Liver (tissue), 9 donors: ENCODE measurements around the gene FAM210A. TPM values are rescaled to one million over a fixed set of nuclear protein-coding genes. Genes with fewer than 3 reads are reported as not detected.
A peak's percentile ranks its signal among the peaks of the same experiment; 100 is the strongest.

ENCODE experiments used
- DNase-seq: peaks from one replicate; pipeline ENCODE4 v3.0.0-alpha.2; 2017; ENCODE audit warnings: low spot score
- H3K27ac ChIP-seq, 2 donors: one replicate each; pipeline ENCODE4 v1.7.0; 2013; ENCODE audit warnings: inconsistent platforms in 2 of 2, low read length in 2 of 2, control low read depth in 1 of 2, low read depth in 1 of 2, mild to moderate bottlenecking in 1 of 2
- H3K27me3 ChIP-seq, 4 donors: one replicate each; pipeline versions ENCODE4 v1.6.1 to v1.7.0; 2013; ENCODE audit warnings: low read length in 3 of 4, inconsistent platforms in 1 of 4, mild to moderate bottlenecking in 1 of 4, moderate library complexity in 1 of 4; ENCODE audit not compliant: control insufficient read depth in 4 of 4, insufficient read depth in 4 of 4
- H3K36me3 ChIP-seq, 4 donors: one replicate each; pipeline versions ENCODE4 v1.6.1 to v1.7.0; 2013; ENCODE audit warnings: low read length in 3 of 4, mild to moderate bottlenecking in 3 of 4, low read depth in 1 of 4, moderate library complexity in 1 of 4; ENCODE audit not compliant: control insufficient read depth in 4 of 4, insufficient read depth in 3 of 4
- H3K4me1 ChIP-seq, 4 donors: one replicate each; pipeline versions ENCODE4 v1.6.1 to v1.7.0; 2013; ENCODE audit warnings: low read length in 3 of 4, mild to moderate bottlenecking in 3 of 4, moderate library complexity in 1 of 4; ENCODE audit not compliant: control insufficient read depth in 4 of 4, insufficient read depth in 4 of 4
- H3K4me3 ChIP-seq, 3 donors: one replicate each; pipeline versions ENCODE4 v1.6.1 to v1.7.0; 2013; ENCODE audit warnings: low read length in 3 of 3, control low read depth in 1 of 3, low read depth in 1 of 3, mild to moderate bottlenecking in 1 of 3
- H3K9ac ChIP-seq, 2 donors: one replicate each; pipeline ENCODE4 v1.7.0; 2013; ENCODE audit warnings: low read length in 2 of 2, mild to moderate bottlenecking in 2 of 2, moderate library complexity in 2 of 2, control low read depth in 1 of 2, low read depth in 1 of 2
- H3K9me3 ChIP-seq, 4 donors: one replicate each; pipeline versions ENCODE4 v1.6.1 to v1.7.0; 2013; ENCODE audit warnings: low read length in 3 of 4; ENCODE audit not compliant: control insufficient read depth in 4 of 4
- ATF3 ChIP-seq: IDR thresholded peaks from 2 replicates; pipeline ENCODE4 v1.6.1; 2016; ENCODE audit warnings: antibody characterized with exemption
- EGR1 ChIP-seq, 2 donors: IDR thresholded peaks; 2 replicates each; pipeline ENCODE4 v1.6.1; 2016 to 2018; ENCODE audit warnings: antibody characterized with exemption in 2 of 2, low read depth in 2 of 2
- FOXA1 ChIP-seq: IDR thresholded peaks from 2 replicates; pipeline ENCODE4 v1.6.1; 2016; ENCODE audit warnings: antibody characterized with exemption
- FOXA2 ChIP-seq: IDR thresholded peaks from 2 replicates; pipeline ENCODE4 v1.6.1; 2016; ENCODE audit warnings: antibody characterized with exemption
- GABPA ChIP-seq, 2 donors: IDR thresholded peaks in 1 of 2; conservative IDR thresholded peaks in 1 of 2; 2 replicates each; pipeline ENCODE4 v1.6.1; 2016; ENCODE audit warnings: antibody characterized with exemption in 2 of 2, mild to moderate bottlenecking in 1 of 2, moderate library complexity in 1 of 2
- HNF4A ChIP-seq, 2 donors: conservative IDR thresholded peaks; 2 replicates each; pipeline ENCODE4 v1.6.1; 2016; ENCODE audit warnings: antibody characterized with exemption in 2 of 2, mild to moderate bottlenecking in 2 of 2
- HNF4G ChIP-seq: IDR thresholded peaks from 2 replicates; pipeline ENCODE4 v1.6.1; 2016; ENCODE audit warnings: antibody characterized with exemption
- JUND ChIP-seq, 2 donors: IDR thresholded peaks; 2 replicates each; pipeline ENCODE4 v1.6.1; 2016; ENCODE audit warnings: antibody characterized with exemption in 2 of 2
- NR2F2 ChIP-seq: IDR thresholded peaks from 2 replicates; pipeline ENCODE4 v1.6.1; 2016; ENCODE audit warnings: antibody characterized with exemption
- RAD21 ChIP-seq, 2 donors: IDR thresholded peaks; 2 replicates each; pipeline ENCODE4 v1.6.1; 2016; ENCODE audit warnings: antibody characterized with exemption in 2 of 2, mild to moderate bottlenecking in 2 of 2
- RXRA ChIP-seq, 2 donors: IDR thresholded peaks; 2 replicates each; pipeline ENCODE4 v1.6.1; 2017 to 2018; ENCODE audit warnings: antibody characterized with exemption in 2 of 2, mild to moderate bottlenecking in 1 of 2
- SP1 ChIP-seq: IDR thresholded peaks from 2 replicates; pipeline ENCODE4 v1.6.1; 2018; ENCODE audit warnings: antibody characterized with exemption, mild to moderate bottlenecking
- TAF1 ChIP-seq: conservative IDR thresholded peaks from 2 replicates; pipeline ENCODE4 v1.6.1; 2016; ENCODE audit warnings: antibody characterized with exemption, mild to moderate bottlenecking
- YY1 ChIP-seq: IDR thresholded peaks from 2 replicates; pipeline ENCODE4 v1.6.1; 2016; ENCODE audit warnings: antibody characterized with exemption, mild to moderate bottlenecking
- WGBS: extraction: QIAGEN DNeasy Blood & Tissue Kit; methylation state at CpG from one replicate; pipeline ENCODE4 v1.1.7; 2013; 5-methylcytosine and 5-hydroxymethylcytosine counted together
- polyA plus RNA-seq, 2 donors: library from polyadenylated mRNA; stranded (reverse) in 1 of 2; unstranded in 1 of 2; fragments of 200-250 nt in 1 of 2; fragments of >200 nt in 1 of 2; fragmentation: Nextera tagmentation in 1 of 2; extraction: Ambion mirVana in 1 of 2; gene quantifications; one replicate each; pipeline versions ENCODE4 v1.2.1 to v1.2.3, GENCODE V29; 2013 to 2015
- total RNA-seq, 2 donors: library from RNA; depleted of rRNA; stranded (reverse); fragments of >200 nt; gene quantifications; one replicate each; pipeline ENCODE4 v1.2.3, GENCODE V29; 2014
- TF ChIP-seq, protein P1 (sequence below): IDR thresholded peaks from 2 replicates; pipeline ENCODE4 v1.6.1; 2016; ENCODE audit warnings: antibody characterized with exemption
- TF ChIP-seq, protein P2 (sequence below): fragments of 150-350 bp; IDR thresholded peaks from 2 replicates; pipeline ENCODE4 v1.5.1; 2017; ENCODE audit warnings: improper control_type of control experiment, low read depth, low read length; ENCODE audit not compliant: missing input control
- TF ChIP-seq, protein P3 (sequence below): IDR thresholded peaks from 2 replicates; pipeline ENCODE4 v1.6.1; 2016; ENCODE audit warnings: antibody characterized with exemption
- TF ChIP-seq, protein P4 (sequence below): IDR thresholded peaks from 2 replicates; pipeline ENCODE4 v1.6.1; 2016; ENCODE audit warnings: antibody characterized with exemption, mild to moderate bottlenecking
- donor health status: healthy.
- donor health status: healthy.
- donor health status: healthy.
- donor health status: healthy.
- donor health status: healthy.

FAM210A gene
- total and polyA plus RNA-seq, 4 donors = 10.5 to 18.3 (median 12.5) TPM

DNA sequence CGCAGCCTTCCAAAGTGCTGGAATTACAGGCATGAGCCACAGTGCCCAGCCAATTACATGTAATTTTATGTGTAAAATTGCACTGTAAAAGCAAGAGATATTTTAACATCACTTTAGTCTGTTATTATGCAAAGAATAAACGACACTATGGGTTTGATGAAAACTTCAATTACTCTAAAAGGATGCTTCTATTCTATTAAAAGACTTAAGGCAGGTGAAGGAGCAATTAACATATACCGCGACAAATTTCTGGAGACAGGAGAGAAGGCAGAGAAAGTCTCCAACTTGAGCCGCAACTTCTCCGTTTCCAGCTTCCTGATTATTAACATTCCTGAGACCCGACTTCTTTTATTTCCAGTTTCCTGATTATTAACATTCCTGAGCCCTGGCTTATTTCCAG, 53.7 kb downstream of the FAM210A start:
- no peaks in the 10 kb centered on the region for H3K27me3 ChIP-seq
- peaks cover 0 to 6% (median 1%) of the 10 kb centered on the region in 4 donors for H3K36me3 ChIP-seq
- no peak overlapping the region for H3K27ac ChIP-seq
- no peaks in the 10 kb centered on the region for H3K9me3 ChIP-seq
- WGBS = 86% methylated on average over 7 of the region's 7 CpGs
- peaks cover 0 to 4% (median 2%) of the 10 kb centered on the region in 4 donors for H3K4me1 ChIP-seq
- H3K9ac ChIP-seq = no peak overlapping the region
- no peak overlapping the region for H3K4me3 ChIP-seq
- DNase-seq = no peak
- no peak for TF ChIP-seq FOXA1
- TF ChIP-seq TAF1 = no peak
- TF ChIP-seq, protein P1, sequence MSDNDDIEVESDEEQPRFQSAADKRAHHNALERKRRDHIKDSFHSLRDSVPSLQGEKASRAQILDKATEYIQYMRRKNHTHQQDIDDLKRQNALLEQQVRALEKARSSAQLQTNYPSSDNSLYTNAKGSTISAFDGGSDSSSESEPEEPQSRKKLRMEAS = no peak
- TF ChIP-seq NR2F2 = no peak
- TF ChIP-seq RXRA (IDR thresholded peaks at IDR 0.05) = no peak
- no peak for TF ChIP-seq YY1

DNA sequence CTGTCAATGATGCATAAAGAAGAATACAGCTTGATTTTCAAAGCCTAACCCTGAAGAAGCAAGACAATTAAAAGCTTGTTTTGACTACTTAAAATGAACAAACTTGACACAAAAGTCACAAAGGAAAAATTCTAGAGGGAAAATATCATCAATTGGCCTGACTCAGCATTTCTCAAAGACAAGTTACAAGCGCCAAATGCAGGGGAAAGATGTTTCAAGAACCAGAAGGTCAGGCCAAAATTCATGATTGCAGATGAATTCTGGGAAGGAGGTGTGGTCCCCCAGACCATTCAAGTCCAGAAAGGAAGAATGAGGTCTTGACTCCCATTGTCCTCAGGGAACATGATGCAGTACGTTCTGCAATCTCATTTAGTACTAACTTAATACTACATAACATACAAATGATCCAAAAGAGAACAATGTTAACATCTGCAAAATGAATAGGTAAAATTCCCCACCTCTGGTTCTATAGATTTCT, 64.5 kb downstream of the FAM210A start:
- Histone ChIP-seq H3K4me3 (no peak overlapping the region), H3K27me3 (no peaks in the 10 kb centered on the region), H3K9ac (no peak overlapping the region), H3K9me3 (no peaks in the 10 kb centered on the region), H3K4me1 (no peaks in the 10 kb centered on the region), H3K36me3 (peaks cover 0 to 7% (median 1%) of the 10 kb centered on the region in 4 donors), H3K27ac (no peak overlapping the region)
- WGBS = 85% methylated on average over 2 of the region's 2 CpGs
- TF ChIP-seq RAD21 (IDR thresholded peaks at IDR 0.05) (no peak), SP1 (no peak), NR2F2 (peak; percentile 42), HNF4A (conservative IDR thresholded peaks at IDR 0.05) (no peak)
- no peak for DNase-seq

- no peaks in the 10 kb centered on the region for H3K4me1 ChIP-seq
- 83% methylated on average over 8 of the region's 8 CpGs for WGBS
- H3K27me3 ChIP-seq = no peaks in the 10 kb centered on the region
- H3K4me3 ChIP-seq = no peak overlapping the region
- no peak for TF ChIP-seq EGR1 (IDR thresholded peaks at IDR 0.05; ENCODE audit: low read depth in 2 of 2)
- TF ChIP-seq, protein P2, sequence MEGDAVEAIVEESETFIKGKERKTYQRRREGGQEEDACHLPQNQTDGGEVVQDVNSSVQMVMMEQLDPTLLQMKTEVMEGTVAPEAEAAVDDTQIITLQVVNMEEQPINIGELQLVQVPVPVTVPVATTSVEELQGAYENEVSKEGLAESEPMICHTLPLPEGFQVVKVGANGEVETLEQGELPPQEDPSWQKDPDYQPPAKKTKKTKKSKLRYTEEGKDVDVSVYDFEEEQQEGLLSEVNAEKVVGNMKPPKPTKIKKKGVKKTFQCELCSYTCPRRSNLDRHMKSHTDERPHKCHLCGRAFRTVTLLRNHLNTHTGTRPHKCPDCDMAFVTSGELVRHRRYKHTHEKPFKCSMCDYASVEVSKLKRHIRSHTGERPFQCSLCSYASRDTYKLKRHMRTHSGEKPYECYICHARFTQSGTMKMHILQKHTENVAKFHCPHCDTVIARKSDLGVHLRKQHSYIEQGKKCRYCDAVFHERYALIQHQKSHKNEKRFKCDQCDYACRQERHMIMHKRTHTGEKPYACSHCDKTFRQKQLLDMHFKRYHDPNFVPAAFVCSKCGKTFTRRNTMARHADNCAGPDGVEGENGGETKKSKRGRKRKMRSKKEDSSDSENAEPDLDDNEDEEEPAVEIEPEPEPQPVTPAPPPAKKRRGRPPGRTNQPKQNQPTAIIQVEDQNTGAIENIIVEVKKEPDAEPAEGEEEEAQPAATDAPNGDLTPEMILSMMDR = no peak
- no peak for TF ChIP-seq HNF4G
- no peak for TF ChIP-seq SP1
- TF ChIP-seq GABPA (IDR thresholded peaks at IDR 0.05 in 1 of 2, conservative IDR thresholded peaks at IDR 0.05 in 1 of 2) = no peak
- TF ChIP-seq FOXA1 = no peak
- TF ChIP-seq ATF3 = no peak
- TF ChIP-seq, protein P3, sequence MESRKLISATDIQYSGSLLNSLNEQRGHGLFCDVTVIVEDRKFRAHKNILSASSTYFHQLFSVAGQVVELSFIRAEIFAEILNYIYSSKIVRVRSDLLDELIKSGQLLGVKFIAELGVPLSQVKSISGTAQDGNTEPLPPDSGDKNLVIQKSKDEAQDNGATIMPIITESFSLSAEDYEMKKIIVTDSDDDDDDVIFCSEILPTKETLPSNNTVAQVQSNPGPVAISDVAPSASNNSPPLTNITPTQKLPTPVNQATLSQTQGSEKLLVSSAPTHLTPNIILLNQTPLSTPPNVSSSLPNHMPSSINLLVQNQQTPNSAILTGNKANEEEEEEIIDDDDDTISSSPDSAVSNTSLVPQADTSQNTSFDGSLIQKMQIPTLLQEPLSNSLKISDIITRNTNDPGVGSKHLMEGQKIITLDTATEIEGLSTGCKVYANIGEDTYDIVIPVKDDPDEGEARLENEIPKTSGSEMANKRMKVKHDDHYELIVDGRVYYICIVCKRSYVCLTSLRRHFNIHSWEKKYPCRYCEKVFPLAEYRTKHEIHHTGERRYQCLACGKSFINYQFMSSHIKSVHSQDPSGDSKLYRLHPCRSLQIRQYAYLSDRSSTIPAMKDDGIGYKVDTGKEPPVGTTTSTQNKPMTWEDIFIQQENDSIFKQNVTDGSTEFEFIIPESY = no peak
- TF ChIP-seq, protein P4, sequence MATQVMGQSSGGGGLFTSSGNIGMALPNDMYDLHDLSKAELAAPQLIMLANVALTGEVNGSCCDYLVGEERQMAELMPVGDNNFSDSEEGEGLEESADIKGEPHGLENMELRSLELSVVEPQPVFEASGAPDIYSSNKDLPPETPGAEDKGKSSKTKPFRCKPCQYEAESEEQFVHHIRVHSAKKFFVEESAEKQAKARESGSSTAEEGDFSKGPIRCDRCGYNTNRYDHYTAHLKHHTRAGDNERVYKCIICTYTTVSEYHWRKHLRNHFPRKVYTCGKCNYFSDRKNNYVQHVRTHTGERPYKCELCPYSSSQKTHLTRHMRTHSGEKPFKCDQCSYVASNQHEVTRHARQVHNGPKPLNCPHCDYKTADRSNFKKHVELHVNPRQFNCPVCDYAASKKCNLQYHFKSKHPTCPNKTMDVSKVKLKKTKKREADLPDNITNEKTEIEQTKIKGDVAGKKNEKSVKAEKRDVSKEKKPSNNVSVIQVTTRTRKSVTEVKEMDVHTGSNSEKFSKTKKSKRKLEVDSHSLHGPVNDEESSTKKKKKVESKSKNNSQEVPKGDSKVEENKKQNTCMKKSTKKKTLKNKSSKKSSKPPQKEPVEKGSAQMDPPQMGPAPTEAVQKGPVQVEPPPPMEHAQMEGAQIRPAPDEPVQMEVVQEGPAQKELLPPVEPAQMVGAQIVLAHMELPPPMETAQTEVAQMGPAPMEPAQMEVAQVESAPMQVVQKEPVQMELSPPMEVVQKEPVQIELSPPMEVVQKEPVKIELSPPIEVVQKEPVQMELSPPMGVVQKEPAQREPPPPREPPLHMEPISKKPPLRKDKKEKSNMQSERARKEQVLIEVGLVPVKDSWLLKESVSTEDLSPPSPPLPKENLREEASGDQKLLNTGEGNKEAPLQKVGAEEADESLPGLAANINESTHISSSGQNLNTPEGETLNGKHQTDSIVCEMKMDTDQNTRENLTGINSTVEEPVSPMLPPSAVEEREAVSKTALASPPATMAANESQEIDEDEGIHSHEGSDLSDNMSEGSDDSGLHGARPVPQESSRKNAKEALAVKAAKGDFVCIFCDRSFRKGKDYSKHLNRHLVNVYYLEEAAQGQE = no peak
- TF ChIP-seq HNF4A (conservative IDR thresholded peaks at IDR 0.05) = no peak
- no peak for TF ChIP-seq RXRA (IDR thresholded peaks at IDR 0.05)
- TF ChIP-seq FOXA2 = no peak
- no peak for TF ChIP-seq NR2F2
- no peak for TF ChIP-seq TAF1
- TF ChIP-seq YY1 = no peak
- TF ChIP-seq, protein P1 = no peak
- no peak for TF ChIP-seq RAD21 (IDR thresholded peaks at IDR 0.05)
- no peak for TF ChIP-seq JUND (IDR thresholded peaks at IDR 0.05)
- H3K9me3 ChIP-seq = no peaks in the 10 kb centered on the region
- no peak overlapping the region for H3K27ac ChIP-seq
- peaks cover 0 to 6% (median under 1%) of the 10 kb centered on the region in 4 donors for H3K36me3 ChIP-seq
- H3K9ac ChIP-seq = no peak overlapping the region
- DNase-seq = no peak
Observed at GRCh38 chr18:13661051-13661778, 65.1 kb downstream of the FAM210A start.
